Type B pancreatic cell (in vitro differentiated cells): ENCODE results near the gene DNAJC7. TPM values are rescaled to one million over a fixed set of nuclear protein-coding genes. Genes with fewer than 3 reads are reported as not detected.

ENCODE experiments used
- DNase-seq: peaks from one replicate; pipeline ENCODE4 v3.0.0; 2021; ENCODE audit warnings: mixed read lengths; ENCODE audit not compliant: unreplicated experiment; ENCODE audit errors: extremely low spot score
- H3K27ac Mint-ChIP-seq: 2 replicates; pipeline ENCODE4 v1.8.0; 2021; ENCODE audit warnings: mild to moderate bottlenecking, mixed read lengths
- H3K27me3 Mint-ChIP-seq: 2 replicates; pipeline ENCODE4 v1.8.0; 2021; ENCODE audit warnings: mixed read lengths
- H3K36me3 Mint-ChIP-seq: 2 replicates; pipeline ENCODE4 v1.8.0; 2021; ENCODE audit warnings: mixed read lengths
- H3K4me1 Mint-ChIP-seq: one replicate; pipeline ENCODE4 v1.8.0; 2021; ENCODE audit warnings: mixed read lengths; ENCODE audit not compliant: unreplicated experiment
- H3K4me3 Mint-ChIP-seq: 2 replicates; pipeline ENCODE4 v1.8.0; 2021; ENCODE audit warnings: mild to moderate bottlenecking, mixed read lengths
- H3K9me3 Mint-ChIP-seq: 2 replicates; pipeline ENCODE4 v1.8.0; 2021; ENCODE audit warnings: mixed read lengths
- CTCF ChIP-seq: fragments of 200-600 bp; sonication (generic); conservative IDR thresholded peaks from 2 replicates; pipeline ENCODE4 v1.5.0; 2021; ENCODE audit warnings: antibody characterized with exemption, mild to moderate bottlenecking
- total RNA-seq: library from RNA; stranded (reverse); gene quantifications from 2 replicates; pipeline ENCODE4 v1.2.1, GENCODE V29; 2021; ENCODE audit warnings: low replicate concordance

Gene DNAJC7
- total RNA-seq, 1 donor from 2014 or later, result 88.7 TPM

GRCh38 chr17:41972571-41973407 lies 44.5 kb downstream of the DNAJC7 start:
- peak overlapping the region; percentile 69 for H3K27ac Mint-ChIP-seq
- no peak for DNase-seq
- H3K9me3 Mint-ChIP-seq, result no peaks in the 10 kb centered on the region
- H3K4me1 Mint-ChIP-seq, result peaks cover 13% of the 10 kb centered on the region
- peaks cover 22% of the 10 kb centered on the region for H3K36me3 Mint-ChIP-seq
- no peaks in the 10 kb centered on the region for H3K27me3 Mint-ChIP-seq
- TF ChIP-seq CTCF, result no peak
- peak overlapping the region; percentile 62 for H3K4me3 Mint-ChIP-seq

DNA sequence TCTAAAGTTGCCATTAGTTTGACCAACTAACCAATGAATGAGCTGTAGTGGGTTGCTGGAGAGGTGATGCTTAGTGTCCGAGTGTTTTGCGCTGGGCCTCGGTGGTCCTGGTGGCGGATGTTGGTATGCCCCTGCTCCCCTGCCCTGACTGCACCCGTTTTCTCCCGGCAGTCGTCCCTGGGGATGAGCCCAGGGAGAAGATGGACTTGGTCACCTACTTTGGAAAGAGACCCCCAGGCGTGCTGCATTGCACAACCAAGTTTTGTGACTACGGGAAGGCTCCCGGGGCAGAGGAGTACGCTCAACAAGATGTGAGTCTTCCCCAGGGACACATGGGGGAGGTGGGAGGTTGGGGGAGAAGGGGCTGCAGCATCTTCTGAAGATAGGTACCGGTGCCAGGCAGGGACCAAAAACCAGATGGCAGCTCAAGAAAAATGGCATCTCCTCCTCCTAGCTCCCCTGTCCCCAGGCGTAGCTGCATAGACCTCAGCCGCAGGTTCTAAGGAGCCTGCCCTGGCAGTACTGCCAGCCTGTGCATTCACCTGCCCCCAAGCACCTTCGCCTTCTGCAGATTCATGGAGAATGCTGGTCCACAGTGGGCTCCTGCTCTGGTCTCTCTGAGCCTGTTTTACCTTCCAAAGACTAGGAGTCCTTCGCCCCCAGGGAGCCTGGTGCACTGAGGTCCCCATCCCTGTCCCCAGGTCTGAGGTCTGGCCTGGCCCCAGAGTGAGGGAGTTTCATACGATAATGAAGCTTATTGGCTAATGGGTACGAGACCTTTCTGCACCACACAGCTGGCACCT lies 45.3 kb downstream of the DNAJC7 start:
- no peaks in the 10 kb centered on the region for H3K9me3 Mint-ChIP-seq
- H3K4me1 Mint-ChIP-seq, result peaks cover 13% of the 10 kb centered on the region
- no peak overlapping the region for H3K4me3 Mint-ChIP-seq
- peak overlapping the region; percentile 69 for H3K27ac Mint-ChIP-seq
- no peaks in the 10 kb centered on the region for H3K27me3 Mint-ChIP-seq
- TF ChIP-seq CTCF, result no peak
- no peak for DNase-seq
- peaks cover 19% of the 10 kb centered on the region for H3K36me3 Mint-ChIP-seq

DNA sequence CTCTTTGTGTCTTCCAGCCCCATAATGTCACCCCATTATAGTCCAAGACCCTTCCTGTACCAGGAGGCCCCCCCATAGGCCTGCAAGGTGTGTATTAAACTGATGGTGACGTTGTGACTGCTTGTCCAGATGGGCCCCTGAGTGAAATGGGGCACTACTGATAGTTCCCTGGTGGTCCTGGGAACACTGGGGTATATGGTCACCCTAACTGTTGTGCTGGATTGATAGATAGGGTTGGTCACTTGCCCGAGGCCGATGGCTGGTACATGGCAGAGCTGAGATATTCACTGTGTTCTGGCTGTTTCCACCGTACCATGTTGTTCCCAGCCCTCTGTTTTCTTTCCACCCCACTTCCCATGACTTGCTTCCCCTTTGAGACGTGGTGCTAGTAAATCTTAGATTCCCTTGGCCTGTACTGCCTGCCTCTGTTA lies 46.3 kb downstream of the DNAJC7 start:
- peaks cover 19% of the 10 kb centered on the region for H3K36me3 Mint-ChIP-seq
- H3K9me3 Mint-ChIP-seq, result no peaks in the 10 kb centered on the region
- no peak overlapping the region for H3K27ac Mint-ChIP-seq
- no peaks in the 10 kb centered on the region for H3K27me3 Mint-ChIP-seq
- peak overlapping the region; percentile 24 for H3K4me3 Mint-ChIP-seq
- TF ChIP-seq CTCF, result no peak
- peaks cover 15% of the 10 kb centered on the region for H3K4me1 Mint-ChIP-seq
- DNase-seq, result no peak

GRCh38 chr17:41968676-41969075 lies 48.6 kb downstream of the DNAJC7 start:
- H3K4me1 Mint-ChIP-seq, result peaks cover 27% of the 10 kb centered on the region
- H3K4me3 Mint-ChIP-seq, result peak overlapping the region; percentile 54
- peaks cover 19% of the 10 kb centered on the region for H3K36me3 Mint-ChIP-seq
- DNase-seq, result no peak
- no peak overlapping the region for H3K27ac Mint-ChIP-seq
- no peak for TF ChIP-seq CTCF
- no peaks in the 10 kb centered on the region for H3K9me3 Mint-ChIP-seq
- no peaks in the 10 kb centered on the region for H3K27me3 Mint-ChIP-seq

- peak overlapping the region; percentile 84 for H3K4me3 Mint-ChIP-seq
- H3K36me3 Mint-ChIP-seq, result peaks cover 19% of the 10 kb centered on the region
Measured at GRCh38 chr17:41967921-41968578, 49.2 kb downstream of the DNAJC7 start.

More at GRCh38 chr17:41967921-41968578, 49.2 kb downstream of the DNAJC7 start:
- no peak for DNase-seq
- no peak for TF ChIP-seq CTCF
- Mint-ChIP-seq H3K9me3 (no peaks in the 10 kb centered on the region), H3K27me3 (no peaks in the 10 kb centered on the region), H3K4me1 (peaks cover 22% of the 10 kb centered on the region), H3K27ac (peak overlapping the region; percentile 61)
